ENCODE measurements around the gene ZYX. TPM values are rescaled to one million over a fixed set of nuclear protein-coding genes. Genes with fewer than 3 reads are reported as not detected.

Gene ZYX
- total RNA-seq, 6 experiments from 2014 or later = 29.7 to 129 (median 43.6) TPM

DNA sequence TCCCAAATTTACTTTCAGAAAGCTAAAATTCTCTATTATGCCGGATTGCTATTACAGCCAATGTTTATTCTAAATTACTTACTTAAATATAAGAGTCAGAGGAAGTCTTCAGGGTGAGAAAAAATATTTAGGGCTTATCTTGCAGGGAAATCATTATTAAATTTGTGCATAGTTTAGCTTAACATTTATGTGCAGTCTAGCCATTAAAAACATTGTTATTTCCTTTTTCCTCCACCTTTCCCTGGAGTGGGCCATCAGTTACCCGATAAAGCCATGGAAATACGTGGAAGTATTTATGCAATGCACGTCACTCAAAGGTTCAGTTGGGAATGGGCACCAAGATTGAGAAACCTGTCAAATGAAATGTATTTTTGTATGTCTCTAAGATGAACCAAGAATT lies 52.6 kb downstream of the ZYX start:
- no peak for DNase-seq
- 73% methylated on average over 4 of the region's 4 CpGs for WGBS (ENCODE audit: insufficient coverage, low coverage, low lambda C conversion rate, missing lambda C conversion rate)
- Histone ChIP-seq H3K27ac (no peak overlapping the region), H3K4me1 (peaks cover 0 to 35% (median 18%) of the 10 kb centered on the region in 4 donors), H3K4me3 (no peak overlapping the region), H3K9me3 (no peaks in the 10 kb centered on the region), H3K27me3 (no peaks in the 10 kb centered on the region), H3K36me3 (no peaks in the 10 kb centered on the region)
- no peak for TF ChIP-seq POLR2A (IDR thresholded peaks at IDR 0.05)
- TF ChIP-seq, protein P1, sequence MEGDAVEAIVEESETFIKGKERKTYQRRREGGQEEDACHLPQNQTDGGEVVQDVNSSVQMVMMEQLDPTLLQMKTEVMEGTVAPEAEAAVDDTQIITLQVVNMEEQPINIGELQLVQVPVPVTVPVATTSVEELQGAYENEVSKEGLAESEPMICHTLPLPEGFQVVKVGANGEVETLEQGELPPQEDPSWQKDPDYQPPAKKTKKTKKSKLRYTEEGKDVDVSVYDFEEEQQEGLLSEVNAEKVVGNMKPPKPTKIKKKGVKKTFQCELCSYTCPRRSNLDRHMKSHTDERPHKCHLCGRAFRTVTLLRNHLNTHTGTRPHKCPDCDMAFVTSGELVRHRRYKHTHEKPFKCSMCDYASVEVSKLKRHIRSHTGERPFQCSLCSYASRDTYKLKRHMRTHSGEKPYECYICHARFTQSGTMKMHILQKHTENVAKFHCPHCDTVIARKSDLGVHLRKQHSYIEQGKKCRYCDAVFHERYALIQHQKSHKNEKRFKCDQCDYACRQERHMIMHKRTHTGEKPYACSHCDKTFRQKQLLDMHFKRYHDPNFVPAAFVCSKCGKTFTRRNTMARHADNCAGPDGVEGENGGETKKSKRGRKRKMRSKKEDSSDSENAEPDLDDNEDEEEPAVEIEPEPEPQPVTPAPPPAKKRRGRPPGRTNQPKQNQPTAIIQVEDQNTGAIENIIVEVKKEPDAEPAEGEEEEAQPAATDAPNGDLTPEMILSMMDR (IDR thresholded peaks at IDR 0.05) = no peak
- intact Hi-C loops (cut with DNase I) = no loop called here
- ATAC-seq = no peak

DNA sequence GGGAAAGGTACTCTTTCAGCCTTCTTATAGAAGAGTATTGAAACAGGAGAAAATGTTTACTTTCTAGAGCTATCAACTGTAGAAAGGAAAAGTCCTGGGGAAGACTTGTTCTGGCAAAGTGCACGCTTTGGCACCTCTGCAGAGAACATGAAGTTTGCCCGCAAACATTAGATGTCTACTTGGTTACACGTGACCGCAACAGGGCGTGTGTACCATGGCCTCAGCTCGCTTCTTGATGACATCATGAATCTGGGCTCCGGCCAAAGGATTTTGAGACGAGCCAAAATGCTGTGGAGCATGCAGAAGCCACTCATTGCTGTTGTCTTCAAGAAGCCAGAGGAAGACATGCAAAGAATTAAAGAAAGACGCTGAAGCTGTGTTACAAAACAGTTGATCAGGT lies 53.5 kb downstream of the ZYX start:
- peak; percentile 81 to 96 (median 88) for ATAC-seq
- intact Hi-C loops (cut with DNase I) = no loop called here
- no peaks in the 10 kb centered on the region for H3K36me3 ChIP-seq
- 26% methylated on average over 7 of the region's 9 CpGs for WGBS (ENCODE audit: insufficient coverage, low coverage, low lambda C conversion rate, missing lambda C conversion rate)
- no peaks in the 10 kb centered on the region for H3K27me3 ChIP-seq
- DNase-seq = peak; percentile 67 to 95 (median 88)
- TF ChIP-seq POLR2A (IDR thresholded peaks at IDR 0.05) = no peak
- TF ChIP-seq, protein P1 (IDR thresholded peaks at IDR 0.05) = no peak
- H3K27ac ChIP-seq = peak overlapping the region in 2 of 3 donors; percentile 47 to 60
- H3K9me3 ChIP-seq = no peaks in the 10 kb centered on the region
- H3K4me1 ChIP-seq = peaks cover 0 to 35% (median 18%) of the 10 kb centered on the region in 4 donors
- H3K4me3 ChIP-seq = no peak overlapping the region

DNA sequence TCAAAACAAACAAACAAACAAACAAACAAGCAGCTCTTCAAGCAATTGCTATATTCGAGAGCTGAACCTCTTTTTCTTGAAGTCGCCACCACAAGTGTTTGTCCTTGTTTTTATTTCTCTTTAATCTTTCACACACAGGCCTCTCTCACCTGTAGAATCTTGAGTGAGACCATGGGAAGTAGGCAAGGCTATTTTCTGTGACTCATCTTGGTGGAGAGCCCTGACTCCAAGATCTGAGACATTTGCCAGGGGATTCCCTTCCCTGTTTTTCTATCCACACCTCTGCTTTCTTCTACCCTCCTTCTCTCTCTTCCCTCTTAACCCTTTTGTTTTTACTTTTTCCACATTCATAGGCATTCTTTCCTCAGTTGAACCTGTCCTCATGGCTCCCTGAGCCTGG lies 54.1 kb downstream of the ZYX start:
- no peak for TF ChIP-seq POLR2A (IDR thresholded peaks at IDR 0.05)
- TF ChIP-seq, protein P1 (IDR thresholded peaks at IDR 0.05) = no peak
- intact Hi-C loops (cut with DNase I) = no loop called here
- H3K9me3 ChIP-seq = no peaks in the 10 kb centered on the region
- no peak for ATAC-seq
- H3K4me1 ChIP-seq = peaks cover 0 to 35% (median 18%) of the 10 kb centered on the region in 4 donors
- peak overlapping the region in 2 of 3 donors; percentile 47 to 60 for H3K27ac ChIP-seq
- WGBS (ENCODE audit: insufficient coverage, low coverage, low lambda C conversion rate, missing lambda C conversion rate) = 70% methylated on average over 2 of the region's 2 CpGs
- DNase-seq = no peak
- H3K27me3 ChIP-seq = no peaks in the 10 kb centered on the region
- H3K36me3 ChIP-seq = no peaks in the 10 kb centered on the region
- H3K4me3 ChIP-seq = no peak overlapping the region

DNA sequence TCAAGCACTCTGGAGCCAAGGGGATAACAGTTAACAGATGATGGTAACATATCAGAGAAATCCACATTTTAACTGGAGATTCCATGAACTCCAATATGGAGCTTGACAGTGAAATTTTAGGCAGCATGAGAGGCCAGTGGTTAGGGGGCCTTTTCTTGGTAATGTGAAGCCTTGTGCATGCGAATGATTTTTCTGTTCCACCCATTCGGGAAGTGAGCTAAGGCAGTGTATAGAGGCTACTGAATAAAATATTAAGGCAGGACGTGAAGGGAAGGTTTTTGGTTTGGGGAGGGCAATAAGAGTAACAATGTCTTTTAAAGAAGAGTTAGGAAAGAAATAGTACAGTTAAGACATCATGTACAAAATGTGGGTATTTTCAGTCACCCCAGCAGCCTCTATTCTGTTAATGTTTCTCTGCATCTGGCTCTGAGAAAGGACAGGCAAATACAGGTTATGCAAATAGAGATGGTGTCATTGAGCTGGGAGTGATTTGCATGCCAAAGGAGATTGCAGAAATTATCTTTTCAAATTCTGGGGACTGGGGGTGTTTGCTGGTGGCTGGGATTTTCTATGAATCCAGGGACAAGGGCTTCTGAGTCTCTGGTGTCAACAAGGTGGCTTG lies 55.3 kb downstream of the ZYX start:
- no peak for DNase-seq
- no peaks in the 10 kb centered on the region for H3K36me3 ChIP-seq
- H3K4me3 ChIP-seq = no peak overlapping the region
- H3K9me3 ChIP-seq = no peaks in the 10 kb centered on the region
- H3K27ac ChIP-seq = peak overlapping the region in 2 of 3 donors; percentile 52 to 60
- H3K27me3 ChIP-seq = no peaks in the 10 kb centered on the region
- no peak for TF ChIP-seq POLR2A (IDR thresholded peaks at IDR 0.05)
- TF ChIP-seq, protein P1 (IDR thresholded peaks at IDR 0.05) = no peak
- WGBS (ENCODE audit: insufficient coverage, low coverage, low lambda C conversion rate, missing lambda C conversion rate) = 32% methylated on average over 3 of the region's 3 CpGs
- peak; percentile 77 to 84 (median 80) for ATAC-seq
- H3K4me1 ChIP-seq = peaks cover 0 to 35% (median 18%) of the 10 kb centered on the region in 4 donors
- intact Hi-C loops (cut with DNase I) = no loop called here

Data from right lobe of liver (tissue), 6 donors.